Mesenteric fat pad (tissue), 1 donor: ENCODE results near the gene ALPK1. TPM values are rescaled to one million over a fixed set of nuclear protein-coding genes. Genes with fewer than 3 reads are reported as not detected.
"Not testable (repeated sequence)": the region's sequence is repeated elsewhere in the genome, so short reads cannot be mapped to it uniquely, and the experiment has no call there.

Source experiments
- DNase-seq: peaks from one replicate; pipeline ENCODE4 v3.0.0-alpha.2; 2020; ENCODE audit warnings: low spot score
- long read RNA-seq: library from polyadenylated mRNA; unstranded; transcript quantifications from one replicate; pipeline ENCODE4 v2.0.0, GENCODE V29; 2020
- total RNA-seq: library from RNA; stranded (reverse); fragmentation: NEBNext Ultra II Directional; extraction: Animal tissue kit (Norgen Biotek cat#: 25700); gene quantifications from one replicate; pipeline ENCODE4 v1.2.1, GENCODE V29; 2021
- donor health status: DM: yes; HTN: yes; CAD: no.

Gene ALPK1
- total RNA-seq, result 29.0 TPM
- long read RNA-seq, partial matches to known transcripts, result 9 of 27 reads
- long read RNA-seq, other reads (novel, unspliced or antisense), result 18 of 27 reads

DNA sequence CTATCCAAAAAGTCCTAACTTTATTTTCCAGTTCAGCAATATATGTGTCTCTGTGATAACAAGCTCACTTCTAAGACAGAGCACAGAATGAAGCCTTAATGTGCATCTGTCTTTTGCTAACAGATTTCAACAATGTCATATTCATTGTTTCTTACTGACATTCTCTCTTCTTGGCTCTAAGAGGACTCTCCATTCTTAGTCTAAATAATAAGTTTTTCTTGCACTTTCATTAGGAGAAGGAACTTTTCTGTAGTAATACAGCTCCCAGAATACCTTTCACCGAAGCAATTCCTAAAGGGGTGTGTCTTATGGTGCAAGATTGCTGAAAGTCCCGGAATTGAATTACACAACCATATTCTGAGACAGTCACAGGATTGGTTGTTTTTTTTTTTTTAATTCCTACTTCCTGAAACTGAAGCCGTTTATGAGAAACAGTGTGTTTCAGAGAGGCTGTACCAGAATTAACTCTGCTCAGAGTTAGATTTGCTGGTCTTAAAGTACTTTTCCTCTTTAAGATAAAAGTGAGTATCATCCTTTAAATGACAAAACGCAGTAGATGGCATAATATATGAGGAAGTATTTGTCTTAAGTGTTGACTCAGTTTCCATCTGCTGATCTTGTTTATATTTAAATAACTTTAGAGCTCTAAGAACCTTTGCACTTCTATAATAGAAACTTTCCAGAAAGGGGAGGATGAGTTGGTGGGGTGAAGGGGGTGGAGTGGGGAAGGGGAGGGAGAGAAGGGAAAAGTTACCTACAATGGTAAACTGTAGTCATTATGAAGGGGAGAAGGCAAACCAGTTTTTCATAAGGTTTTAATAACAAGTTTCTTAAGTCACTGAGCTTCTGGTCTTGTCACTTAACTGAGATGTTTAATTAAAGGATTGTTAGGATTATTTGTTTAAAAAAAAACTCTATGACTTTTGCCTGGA lies at the start of gene ALPK1:
ALPK1 (plus strand) TSS at position 421 of the 932 bp plus-strand sequence.
- DNase-seq, result no peak

GRCh38 chr4:112251019-112251643 lies 46.0 kb upstream of the ALPK1 start:
- no peak for DNase-seq

- no peak for DNase-seq
Observed at GRCh38 chr4:112252234-112252633, 44.9 kb upstream of the ALPK1 start.

- DNase-seq, result no peak
Observed at GRCh38 chr4:112253382-112254000, 43.7 kb upstream of the ALPK1 start.

GRCh38 chr4:112257098-112257497 lies 40.1 kb upstream of the ALPK1 start:
- DNase-seq, result no peak

DNA sequence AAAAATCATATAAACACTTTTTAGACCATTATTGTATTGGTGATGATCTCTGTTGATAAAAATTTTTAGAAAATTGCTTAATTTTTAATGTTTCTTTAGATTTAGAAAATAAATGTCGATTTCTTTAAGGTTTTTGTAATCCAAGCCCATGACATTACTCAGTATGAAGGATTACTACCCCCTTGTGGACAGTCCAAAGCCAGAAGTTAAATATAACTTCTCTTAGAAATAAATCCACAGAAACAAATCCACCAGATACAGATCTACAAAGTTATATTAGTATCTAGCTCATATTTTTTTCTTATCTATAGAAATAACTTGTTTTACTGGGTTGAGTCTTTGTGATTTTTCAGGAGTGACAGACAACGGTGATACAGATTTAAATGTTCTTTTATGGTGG lies 30.3 kb upstream of the ALPK1 start:
- DNase-seq, result no peak

GRCh38 chr4:112270051-112270450 lies 27.1 kb upstream of the ALPK1 start:
- no peak for DNase-seq

GRCh38 chr4:112270640-112271421 lies 26.3 kb upstream of the ALPK1 start:
- DNase-seq, result no peak

DNA sequence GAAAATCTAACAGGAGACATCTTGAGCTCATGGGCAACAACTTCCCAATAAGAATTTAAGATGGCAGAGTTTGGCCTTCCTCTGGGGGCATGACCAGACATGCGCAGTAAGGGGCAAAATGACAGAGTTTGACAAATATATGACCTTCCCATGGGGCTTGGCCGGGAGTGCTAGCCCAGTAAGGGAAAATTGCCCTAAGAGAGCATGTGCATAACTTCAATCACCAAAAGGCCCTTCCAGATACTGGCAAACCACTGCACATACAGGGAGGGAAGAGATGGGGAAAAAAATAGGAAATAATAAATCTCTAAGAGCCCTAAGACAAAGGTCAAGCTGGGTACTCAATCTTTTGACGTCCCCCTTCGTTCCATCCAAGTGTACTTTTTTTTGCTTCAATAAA lies 24.9 kb upstream of the ALPK1 start:
- DNase-seq, result no peak

DNA sequence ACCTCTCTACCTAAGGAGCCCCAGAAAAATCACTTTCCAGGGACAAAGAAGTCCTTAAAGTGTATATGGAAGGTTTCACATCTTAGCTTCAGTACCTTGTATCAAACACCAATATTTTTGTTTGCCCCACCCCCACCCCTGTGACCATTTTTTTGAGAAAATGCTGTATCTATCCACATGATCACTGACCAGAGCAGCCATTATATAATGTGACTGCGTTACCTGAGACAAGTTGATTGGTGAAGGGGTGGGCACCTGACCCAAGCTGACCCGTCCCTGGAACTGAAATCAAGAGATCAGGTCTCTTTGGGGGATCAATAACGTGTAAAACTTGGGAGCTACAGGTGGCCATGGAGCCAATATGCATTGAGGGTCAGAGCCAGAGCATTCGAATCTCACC lies 22.2 kb upstream of the ALPK1 start:
- no peak for DNase-seq

- DNase-seq, result no peak
Observed at GRCh38 chr4:112276113-112276512, 21.1 kb upstream of the ALPK1 start.

DNA sequence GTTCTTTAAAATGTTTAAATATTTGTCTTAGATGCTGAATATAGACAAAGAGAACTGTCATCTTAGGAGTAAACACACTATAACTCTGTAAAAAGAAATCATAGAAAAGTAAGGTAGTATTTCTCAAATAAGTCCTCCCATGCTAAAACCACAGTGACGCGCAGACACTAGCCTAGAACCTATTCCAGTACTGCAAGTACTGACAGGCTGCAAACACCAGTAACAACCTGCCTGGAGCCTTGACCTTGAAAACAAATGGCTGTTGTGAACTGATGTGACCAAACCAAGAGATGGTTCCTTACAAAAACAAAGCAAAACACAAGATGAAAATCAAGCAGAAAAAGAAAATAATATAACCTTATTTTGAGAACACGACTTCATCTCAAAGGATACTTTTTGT lies 19.9 kb upstream of the ALPK1 start:
- DNase-seq, result no peak

DNA sequence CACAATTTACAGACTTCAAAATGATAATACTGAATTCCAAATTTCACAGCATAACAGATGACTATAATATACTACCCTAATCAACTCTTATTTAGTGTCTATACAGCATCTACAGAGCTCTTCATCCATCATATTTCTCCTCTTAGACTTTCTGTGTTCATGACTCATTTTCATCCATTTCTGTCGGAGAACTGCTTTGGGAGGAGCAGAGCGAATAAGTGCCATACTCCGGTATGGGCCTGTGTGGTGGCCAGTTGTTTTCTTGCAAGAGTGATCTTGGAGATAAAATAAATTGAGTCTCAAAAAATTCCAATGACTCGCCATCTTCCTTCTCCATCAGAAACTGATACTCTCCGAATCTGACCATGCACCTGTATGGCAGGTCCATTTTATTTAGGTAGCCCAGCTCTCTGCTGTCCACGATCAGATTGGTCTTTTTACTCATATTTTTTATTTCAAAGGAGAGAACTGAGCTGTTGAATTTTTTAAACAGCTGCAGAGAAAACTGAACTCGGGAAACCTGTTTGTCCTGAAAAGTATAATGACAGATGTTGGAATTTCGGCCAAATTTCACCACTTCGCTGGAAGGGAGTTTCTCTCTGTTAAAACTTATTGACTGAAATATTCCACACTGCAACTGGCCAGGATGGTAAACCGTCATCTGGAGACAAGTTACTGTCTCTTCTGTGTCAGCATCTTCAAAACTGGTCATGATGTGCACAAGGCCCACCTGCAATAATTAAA lies 19.3 kb upstream of the ALPK1 start:
- DNase-seq, result no peak

DNA sequence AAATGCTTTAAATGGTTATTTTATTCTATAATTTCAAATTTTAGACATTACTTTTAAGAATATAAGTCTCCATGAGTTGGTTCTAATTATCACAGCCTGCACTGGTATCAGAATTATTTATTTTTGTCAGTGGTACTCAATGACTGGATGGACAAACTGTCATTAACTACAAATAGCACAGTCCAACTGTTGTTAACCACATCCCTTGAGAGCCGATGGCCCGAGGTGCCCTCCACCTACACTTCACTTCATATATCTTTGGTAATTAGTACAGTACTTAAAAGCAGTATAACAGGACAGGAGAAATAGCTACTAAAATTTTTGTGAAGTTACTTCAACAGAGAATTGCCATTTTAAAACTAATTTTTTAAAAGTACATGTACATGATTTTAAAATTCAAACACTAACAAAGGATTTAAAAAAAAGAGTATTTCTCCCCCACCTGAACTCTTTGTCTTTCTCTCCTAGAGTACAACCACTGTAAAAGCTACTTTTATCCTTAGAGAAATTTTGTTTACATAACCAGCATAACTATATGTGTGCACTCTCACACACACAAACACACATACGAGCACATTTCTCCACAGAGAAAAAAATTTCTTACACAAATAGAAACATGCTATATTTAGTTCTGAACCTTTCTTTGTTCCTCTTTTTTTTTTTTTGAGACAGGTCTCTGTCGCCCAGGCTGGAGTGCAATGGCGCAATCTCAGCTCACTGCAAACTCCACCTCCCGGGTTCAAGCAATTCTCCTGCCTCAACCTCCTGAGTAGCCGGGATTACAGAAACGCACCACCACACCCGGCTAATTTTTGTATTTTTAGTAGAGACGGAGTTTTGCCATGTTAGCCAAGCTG lies 17.9 kb upstream of the ALPK1 start:
- DNase-seq, result no peak

GRCh38 chr4:112279882-112280315 lies 17.3 kb upstream of the ALPK1 start:
- no peak for DNase-seq

- DNase-seq, result no peak
Observed at GRCh38 chr4:112280386-112281056, 16.6 kb upstream of the ALPK1 start.

GRCh38 chr4:112281895-112282398 lies 15.2 kb upstream of the ALPK1 start:
- not testable (repeated sequence) for DNase-seq

DNA sequence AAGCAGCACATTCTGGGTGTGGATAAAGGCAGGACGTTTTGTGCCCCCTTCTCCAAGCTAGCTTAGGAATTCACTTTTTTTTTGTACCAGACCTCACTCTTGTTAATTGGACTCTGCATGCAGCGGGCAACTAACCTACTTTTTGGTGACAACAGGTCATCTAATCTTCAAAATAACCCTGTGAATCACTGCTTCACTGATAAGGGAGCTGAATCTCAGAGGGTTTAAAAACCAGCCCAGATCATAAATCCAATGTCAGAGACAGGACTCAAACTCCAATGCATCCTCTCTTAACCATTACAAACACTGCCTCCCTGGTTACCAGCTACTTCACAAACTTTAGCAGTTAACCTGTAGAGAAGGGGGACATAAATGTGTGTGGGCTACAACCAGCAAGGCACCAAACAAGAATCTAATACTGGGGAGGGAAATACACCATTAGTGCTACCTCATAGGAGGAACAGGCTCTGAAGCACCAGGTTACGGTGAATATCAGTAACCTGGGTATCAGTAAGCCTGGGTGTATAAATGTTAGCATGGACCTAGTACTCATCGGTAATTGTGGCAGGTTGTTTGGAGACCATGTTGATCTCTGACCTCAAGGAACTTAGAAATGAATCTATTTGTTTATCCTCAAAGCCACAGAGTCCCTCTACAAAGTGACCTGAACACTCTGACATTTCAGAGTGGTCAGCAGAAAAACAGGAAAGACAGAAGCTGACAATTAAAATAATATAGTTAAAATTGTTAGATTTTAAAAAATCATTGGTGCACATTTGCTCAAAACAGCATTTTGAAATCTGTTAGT lies 14.1 kb upstream of the ALPK1 start:
- no peak for DNase-seq
